Lower lobe of right lung (tissue), 2 donors: Measurements from ENCODE around the gene RIF1. TPM values are rescaled to one million over a fixed set of nuclear protein-coding genes. Genes with fewer than 3 reads are reported as not detected.

Experiments used
- ATAC-seq, 2 donors: fragments of 200-7000 bp; cut with Tn5 transposase; one replicate each; pipeline ENCODE4 v1.9.1; 2020 to 2022; ENCODE audit warnings: mild to moderate bottlenecking in 2 of 2, moderate library complexity in 2 of 2
- DNase-seq: peaks from one replicate; pipeline ENCODE4 v3.0.0-alpha.2; 2020
- H3K27ac ChIP-seq: fragments of 200-600 bp; one replicate; pipeline ENCODE4 v1.8.0; 2022
- H3K27me3 ChIP-seq: fragments of 200-600 bp; one replicate; pipeline ENCODE4 v1.8.0; 2022; ENCODE audit warnings: low read depth
- H3K36me3 ChIP-seq: fragments of 200-600 bp; one replicate; pipeline ENCODE4 v1.8.0; 2022; ENCODE audit warnings: mild to moderate bottlenecking
- H3K4me1 ChIP-seq: fragments of 200-600 bp; one replicate; pipeline ENCODE4 v1.8.0; 2022
- H3K4me3 ChIP-seq: fragments of 200-600 bp; one replicate; pipeline ENCODE4 v1.8.0; 2022; ENCODE audit warnings: mild to moderate bottlenecking
- H3K9me3 ChIP-seq: fragments of 200-600 bp; one replicate; pipeline ENCODE4 v1.8.0; 2022
- intact Hi-C: fragments of 100-400 bp; cut with DNase I; formaldehyde crosslinking; loops from one replicate; pipeline ENCODE4 v1.11.0; 2022
- total RNA-seq: library from RNA; stranded (reverse); fragmentation: NEBNext Ultra II Directional; extraction: Animal tissue kit (Norgen Biotek cat#: 25700); gene quantifications from one replicate; pipeline ENCODE4 v1.2.1, GENCODE V29; 2021
- TF ChIP-seq, protein P1 (sequence below): fragments of 200-600 bp; IDR thresholded peaks from one replicate; pipeline ENCODE4 v1.8.0; 2022; ENCODE audit warnings: antibody characterized with exemption, mild to moderate bottlenecking
- donor health status: DM: no; HTN: yes; CAD: no; lungs with severe emphysema.

RIF1 gene
- total RNA-seq, 1 donor from 2014 or later, result 39.2 TPM

DNA sequence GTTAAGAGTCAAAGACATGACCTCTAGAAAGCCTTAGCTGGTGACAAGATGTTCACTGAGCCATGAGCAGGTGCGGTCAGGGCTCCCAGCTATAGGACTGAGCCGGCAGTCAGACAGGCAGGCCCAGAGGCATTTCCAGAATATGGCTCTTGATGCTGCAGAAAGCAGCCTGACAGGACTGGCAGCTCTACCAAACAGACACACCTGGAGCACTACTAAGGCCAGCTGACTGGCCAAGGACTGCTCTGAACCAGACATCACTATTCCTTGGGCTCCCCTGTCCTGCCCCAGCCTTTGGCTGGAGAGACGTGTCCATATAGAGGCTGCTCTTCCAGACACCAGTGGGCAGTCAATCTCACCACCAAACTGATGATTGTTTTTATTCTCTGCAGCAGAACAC lies 98.8 kb downstream of the RIF1 start:
- DNase-seq, result no peak
- Histone ChIP-seq H3K4me3 (no peak overlapping the region), H3K27ac (no peak overlapping the region), H3K36me3 (no peaks in the 10 kb centered on the region), H3K9me3 (no peaks in the 10 kb centered on the region), H3K27me3 (no peaks in the 10 kb centered on the region), H3K4me1 (no peaks in the 10 kb centered on the region)
- peak in 1 of 2 donors; percentile 9 for ATAC-seq
- intact Hi-C loops, result no loop called here
- TF ChIP-seq, protein P1, sequence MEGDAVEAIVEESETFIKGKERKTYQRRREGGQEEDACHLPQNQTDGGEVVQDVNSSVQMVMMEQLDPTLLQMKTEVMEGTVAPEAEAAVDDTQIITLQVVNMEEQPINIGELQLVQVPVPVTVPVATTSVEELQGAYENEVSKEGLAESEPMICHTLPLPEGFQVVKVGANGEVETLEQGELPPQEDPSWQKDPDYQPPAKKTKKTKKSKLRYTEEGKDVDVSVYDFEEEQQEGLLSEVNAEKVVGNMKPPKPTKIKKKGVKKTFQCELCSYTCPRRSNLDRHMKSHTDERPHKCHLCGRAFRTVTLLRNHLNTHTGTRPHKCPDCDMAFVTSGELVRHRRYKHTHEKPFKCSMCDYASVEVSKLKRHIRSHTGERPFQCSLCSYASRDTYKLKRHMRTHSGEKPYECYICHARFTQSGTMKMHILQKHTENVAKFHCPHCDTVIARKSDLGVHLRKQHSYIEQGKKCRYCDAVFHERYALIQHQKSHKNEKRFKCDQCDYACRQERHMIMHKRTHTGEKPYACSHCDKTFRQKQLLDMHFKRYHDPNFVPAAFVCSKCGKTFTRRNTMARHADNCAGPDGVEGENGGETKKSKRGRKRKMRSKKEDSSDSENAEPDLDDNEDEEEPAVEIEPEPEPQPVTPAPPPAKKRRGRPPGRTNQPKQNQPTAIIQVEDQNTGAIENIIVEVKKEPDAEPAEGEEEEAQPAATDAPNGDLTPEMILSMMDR, result no peak

DNA sequence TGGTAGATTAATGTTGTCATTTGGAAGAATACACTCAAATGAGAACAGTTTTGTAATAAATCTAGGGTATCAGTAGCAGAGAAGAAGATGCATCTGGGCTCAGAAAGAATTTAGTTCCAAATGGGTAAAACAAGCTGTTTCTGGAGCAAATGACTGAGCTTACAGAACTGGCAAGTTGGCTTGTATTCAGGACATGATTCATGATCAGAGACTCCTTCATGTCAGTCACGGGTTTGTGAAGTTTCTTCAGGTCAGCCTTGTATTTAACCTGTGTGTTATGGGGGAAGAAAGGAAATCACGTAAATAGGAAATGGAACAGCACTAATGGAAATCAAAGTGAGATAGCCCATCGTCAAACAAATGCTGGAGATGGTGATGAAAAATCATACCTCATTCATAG lies 109.1 kb downstream of the RIF1 start:
- no peak for DNase-seq
- intact Hi-C loops, result no loop called here

DNA sequence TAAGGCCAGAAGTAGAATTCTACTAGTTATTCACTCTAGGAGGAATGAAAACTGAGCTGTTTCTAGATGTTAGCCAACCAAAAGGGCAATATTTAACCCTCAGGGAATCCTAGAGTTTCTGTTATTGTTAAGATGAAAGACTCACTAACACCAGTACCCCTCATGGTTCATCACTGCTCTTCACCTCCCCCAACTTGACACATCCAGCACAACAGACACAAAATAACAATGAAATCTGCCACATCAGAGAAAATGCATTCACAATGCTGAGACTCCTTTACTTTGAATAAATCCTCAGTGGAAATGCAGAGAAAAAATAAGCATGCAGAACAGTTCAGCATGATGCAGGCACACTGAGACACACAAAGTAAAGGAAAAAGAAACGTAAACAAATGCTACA lies 111.3 kb downstream of the RIF1 start:
- H3K27me3 ChIP-seq, result no peaks in the 10 kb centered on the region
- H3K4me3 ChIP-seq, result no peak overlapping the region
- ATAC-seq (no peak), DNase-seq (no peak)
- no peaks in the 10 kb centered on the region for H3K9me3 ChIP-seq
- TF ChIP-seq, protein P1, result no peak
- H3K4me1 ChIP-seq, result no peaks in the 10 kb centered on the region
- H3K36me3 ChIP-seq, result no peaks in the 10 kb centered on the region
- H3K27ac ChIP-seq, result no peak overlapping the region
- intact Hi-C loops, result no loop called here

More for the DNA sequence above, 109.1 kb downstream of the RIF1 start:
- no peak overlapping the region for H3K4me3 ChIP-seq
- no peaks in the 10 kb centered on the region for H3K36me3 ChIP-seq
- H3K4me1 ChIP-seq, result no peaks in the 10 kb centered on the region
- H3K27ac ChIP-seq, result no peak overlapping the region
- no peaks in the 10 kb centered on the region for H3K27me3 ChIP-seq
- TF ChIP-seq, protein P1, result no peak
- no peak for ATAC-seq
- H3K9me3 ChIP-seq, result no peaks in the 10 kb centered on the region

DNA sequence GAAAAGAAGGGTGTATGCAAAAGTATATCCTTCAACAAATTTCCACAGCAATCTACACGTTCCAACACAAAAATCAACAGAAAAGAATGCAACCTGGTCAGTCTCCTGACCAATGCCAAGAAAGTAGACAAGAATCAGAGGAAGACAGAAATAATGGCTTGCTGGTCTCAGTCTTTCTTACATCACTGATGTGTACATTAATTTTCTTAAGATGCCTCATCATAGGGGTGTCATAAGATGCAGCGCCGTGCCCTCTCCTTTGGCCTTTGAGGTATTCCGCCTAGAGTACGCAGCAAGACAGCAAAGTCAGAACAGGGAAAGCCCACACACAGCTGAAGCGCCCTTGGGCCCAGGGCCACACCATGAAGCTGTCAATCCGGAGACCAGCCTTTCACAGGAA lies 112.9 kb downstream of the RIF1 start:
- no peak for DNase-seq
- H3K4me1 ChIP-seq, result no peaks in the 10 kb centered on the region
- no peaks in the 10 kb centered on the region for H3K27me3 ChIP-seq
- TF ChIP-seq, protein P1, result no peak
- intact Hi-C loops, result no loop called here
- ATAC-seq, result no peak
- no peaks in the 10 kb centered on the region for H3K9me3 ChIP-seq
- H3K4me3 ChIP-seq, result no peak overlapping the region
- H3K36me3 ChIP-seq, result no peaks in the 10 kb centered on the region
- H3K27ac ChIP-seq, result no peak overlapping the region

DNA sequence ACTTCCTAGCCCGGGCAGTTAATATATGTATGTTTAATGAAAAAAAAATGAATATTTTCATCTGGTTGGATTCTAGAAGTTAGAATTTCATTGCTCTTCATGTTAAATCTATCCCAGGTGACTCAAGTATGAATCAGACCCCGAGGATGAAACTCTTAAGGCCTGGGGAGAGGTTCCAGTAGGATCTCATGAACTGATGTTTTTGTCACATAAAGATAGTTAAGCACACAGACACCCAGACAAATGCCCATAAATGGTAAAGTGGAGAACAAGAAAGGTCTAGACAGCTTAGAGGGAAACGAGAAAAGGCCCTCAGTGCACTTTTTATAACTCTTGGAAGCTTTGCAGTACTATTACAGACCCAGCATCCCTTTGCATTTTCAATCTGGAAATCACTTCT lies 114.1 kb downstream of the RIF1 start:
- no peak overlapping the region for H3K27ac ChIP-seq
- H3K27me3 ChIP-seq, result no peaks in the 10 kb centered on the region
- DNase-seq, result no peak
- no peaks in the 10 kb centered on the region for H3K4me1 ChIP-seq
- ATAC-seq, result no peak
- TF ChIP-seq, protein P1, result no peak
- H3K9me3 ChIP-seq, result no peaks in the 10 kb centered on the region
- no peak overlapping the region for H3K4me3 ChIP-seq
- intact Hi-C loops, result no loop called here
- H3K36me3 ChIP-seq, result no peaks in the 10 kb centered on the region
